ENCODE measurements around the gene IL6R.

The IL6R gene

GRCh38 chr1:154400381-154400801, 4.8 kb upstream of the IL6R start:
- Mint-ChIP-seq H3K36me3 (ENCODE audit: low read depth) (no peaks in the 10 kb centered on the region), H3K4me1 (ENCODE audit: low read depth) (peaks cover 31% of the 10 kb centered on the region), H3K27me3 (ENCODE audit: low read depth) (no peaks in the 10 kb centered on the region), H3K27ac (no peak overlapping the region), H3K9me3 (peaks cover 4% of the 10 kb centered on the region), H3K4me3 (no peak overlapping the region)
- DNase-seq (ENCODE audit: low spot score): no peak

DNA sequence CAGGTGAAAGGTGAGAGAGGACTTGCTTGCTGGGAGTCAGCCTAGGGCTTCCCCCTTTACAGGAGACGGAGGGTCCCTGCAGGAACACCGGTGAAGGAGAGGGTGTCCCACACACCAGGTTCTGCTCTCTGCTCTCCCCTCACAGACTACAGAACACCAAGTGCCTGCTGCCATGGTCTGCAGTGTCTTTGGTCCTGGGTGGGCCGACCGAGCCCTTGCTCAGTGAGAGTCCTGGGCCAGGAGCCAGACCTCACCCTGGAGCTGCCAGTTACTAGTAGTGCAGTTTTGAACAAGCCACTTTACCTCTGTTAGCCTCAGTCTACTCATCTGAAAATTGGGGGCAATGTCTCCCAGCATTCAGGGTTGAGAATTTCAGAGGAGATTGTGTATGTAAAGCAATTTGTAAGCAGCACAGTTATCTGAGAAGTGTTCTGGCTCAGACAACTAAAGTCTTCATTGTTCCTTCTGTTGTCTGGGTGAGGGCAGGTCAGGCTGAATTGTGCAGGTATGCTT, 2.7 kb upstream of the IL6R start:
- no peaks in the 10 kb centered on the region for H3K36me3 Mint-ChIP-seq (ENCODE audit: low read depth)
- peak overlapping the region; percentile 12 for H3K27ac Mint-ChIP-seq
- peaks cover 48% of the 10 kb centered on the region for H3K4me1 Mint-ChIP-seq (ENCODE audit: low read depth)
- no peaks in the 10 kb centered on the region for H3K9me3 Mint-ChIP-seq
- no peaks in the 10 kb centered on the region for H3K27me3 Mint-ChIP-seq (ENCODE audit: low read depth)
- no peak overlapping the region for H3K4me3 Mint-ChIP-seq
- no peak for DNase-seq (ENCODE audit: low spot score)

DNA sequence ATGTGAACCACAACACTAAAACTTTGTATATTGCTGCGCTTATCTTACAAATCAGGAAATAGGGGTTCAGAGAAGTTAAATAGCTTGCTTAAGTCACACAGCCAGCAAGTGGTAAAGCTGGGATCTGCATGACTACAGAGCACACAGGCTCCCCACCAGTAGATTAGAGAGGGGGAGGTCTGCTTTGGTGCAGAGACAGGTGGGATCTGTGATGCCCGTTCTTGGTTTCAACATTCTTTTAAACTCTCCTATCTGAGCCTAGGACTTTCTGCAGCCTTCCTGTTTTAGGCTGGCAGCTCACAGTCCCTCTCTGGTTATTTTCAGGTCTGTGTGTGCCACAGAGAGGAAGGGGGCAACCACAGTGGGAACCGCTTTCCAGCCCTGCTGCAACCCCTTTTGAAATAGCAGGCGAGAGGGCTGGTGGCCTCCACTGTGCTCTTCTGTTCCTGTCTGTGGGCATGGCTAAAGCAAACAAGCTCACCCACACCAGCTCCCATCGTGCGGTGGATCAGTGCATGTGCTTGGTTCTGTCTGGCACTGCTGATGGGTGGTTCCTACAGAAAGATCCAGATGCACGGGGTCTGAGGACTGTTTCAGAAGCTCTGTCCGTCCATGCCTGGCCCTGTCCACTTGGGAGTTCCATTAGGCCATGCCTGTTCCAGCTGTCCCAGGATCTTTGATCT, 1.7 kb upstream of the IL6R start:
- Mint-ChIP-seq H3K36me3 (ENCODE audit: low read depth) (no peaks in the 10 kb centered on the region), H3K4me3 (peak overlapping the region; percentile 45), H3K9me3 (no peaks in the 10 kb centered on the region), H3K4me1 (ENCODE audit: low read depth) (peaks cover 57% of the 10 kb centered on the region), H3K27me3 (ENCODE audit: low read depth) (no peaks in the 10 kb centered on the region), H3K27ac (peak overlapping the region; percentile 47)
- DNase-seq (ENCODE audit: low spot score): no peak

- Mint-ChIP-seq H3K4me3 (peak overlapping the region; percentile 45), H3K36me3 (ENCODE audit: low read depth) (no peaks in the 10 kb centered on the region), H3K4me1 (ENCODE audit: low read depth) (peaks cover 59% of the 10 kb centered on the region), H3K27me3 (ENCODE audit: low read depth) (no peaks in the 10 kb centered on the region), H3K9me3 (no peaks in the 10 kb centered on the region), H3K27ac (peak overlapping the region; percentile 52)
- no peak for DNase-seq (ENCODE audit: low spot score)
These were observed 1.2 kb upstream of the IL6R start for GRCh38 chr1:154403983-154404382.

DNA sequence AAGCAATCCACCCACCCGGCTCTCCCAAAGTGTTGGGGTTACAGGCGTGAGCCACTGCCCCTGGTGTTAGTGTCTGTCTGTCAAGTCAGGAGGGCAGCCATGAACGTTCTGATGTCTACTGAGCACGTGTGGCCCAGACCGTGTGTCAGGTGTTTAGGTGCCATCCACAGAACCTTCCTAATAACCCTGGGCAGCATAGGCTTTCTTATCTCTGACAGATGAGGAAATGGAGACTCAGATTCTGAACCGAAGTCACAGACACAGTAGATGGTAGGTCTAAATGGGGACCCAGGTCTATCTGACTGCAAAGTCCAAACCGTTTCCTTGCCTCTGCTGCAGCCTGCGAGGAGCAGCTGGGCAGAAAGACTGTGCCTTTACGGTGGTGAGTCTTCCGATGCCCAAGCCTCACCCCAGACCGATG, 622 bp upstream of the IL6R start:
- H3K4me3 Mint-ChIP-seq: peak overlapping the region; percentile 77
- no peak for DNase-seq (ENCODE audit: low spot score)
- H3K36me3 Mint-ChIP-seq (ENCODE audit: low read depth): no peaks in the 10 kb centered on the region
- no peak overlapping the region for H3K27ac Mint-ChIP-seq
- H3K27me3 Mint-ChIP-seq (ENCODE audit: low read depth): no peaks in the 10 kb centered on the region
- H3K4me1 Mint-ChIP-seq (ENCODE audit: low read depth): peaks cover 64% of the 10 kb centered on the region
- H3K9me3 Mint-ChIP-seq: no peaks in the 10 kb centered on the region

GRCh38 chr1:154405747-154406571, 816 bp downstream of the IL6R start:
- Mint-ChIP-seq H3K27ac (peak overlapping the region; percentile 76), H3K4me3 (peak overlapping the region; percentile 88), H3K4me1 (ENCODE audit: low read depth) (peaks cover 70% of the 10 kb centered on the region), H3K27me3 (ENCODE audit: low read depth) (no peaks in the 10 kb centered on the region), H3K36me3 (ENCODE audit: low read depth) (no peaks in the 10 kb centered on the region), H3K9me3 (no peaks in the 10 kb centered on the region)
- peak; percentile 62 for DNase-seq (ENCODE audit: low spot score)

DNA sequence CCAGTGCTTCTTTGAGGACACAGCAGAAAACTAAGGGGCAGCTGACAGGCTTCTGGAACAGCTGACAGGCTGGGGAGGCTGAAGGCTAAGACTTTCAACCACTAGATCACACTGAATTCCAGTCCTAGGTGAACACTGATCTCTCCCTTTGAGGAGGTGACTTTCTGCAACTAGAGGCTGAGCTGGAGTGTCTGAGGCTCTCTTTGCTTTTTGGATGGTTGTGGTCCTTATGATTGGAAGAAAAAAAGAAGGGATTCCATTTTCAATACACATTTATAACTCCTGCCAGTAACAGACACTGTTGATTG, 1.4 kb downstream of the IL6R start:
- Mint-ChIP-seq H3K4me3 (peak overlapping the region; percentile 88), H3K4me1 (ENCODE audit: low read depth) (peaks cover 72% of the 10 kb centered on the region), H3K27me3 (ENCODE audit: low read depth) (no peaks in the 10 kb centered on the region), H3K27ac (peak overlapping the region; percentile 76), H3K36me3 (ENCODE audit: low read depth) (no peaks in the 10 kb centered on the region), H3K9me3 (no peaks in the 10 kb centered on the region)
- no peak for DNase-seq (ENCODE audit: low spot score)

DNA sequence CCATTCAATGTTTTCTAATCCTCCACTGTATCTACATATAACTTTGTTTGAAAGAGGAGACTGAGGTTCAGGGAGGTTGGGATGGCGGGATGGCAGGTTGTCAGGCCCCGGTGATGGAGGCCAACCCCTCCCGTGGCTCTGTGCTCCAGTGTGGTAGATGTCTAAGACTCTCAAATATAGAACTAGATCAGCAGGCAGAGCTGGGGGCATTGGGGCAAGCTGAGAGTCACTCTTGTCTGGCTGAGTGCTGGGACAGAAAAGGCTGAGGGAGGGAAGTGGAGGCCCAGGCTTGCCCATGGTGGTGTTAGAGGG, 1.7 kb downstream of the IL6R start:
- Mint-ChIP-seq H3K36me3 (ENCODE audit: low read depth) (no peaks in the 10 kb centered on the region), H3K27ac (peak overlapping the region; percentile 76), H3K9me3 (no peaks in the 10 kb centered on the region), H3K27me3 (ENCODE audit: low read depth) (no peaks in the 10 kb centered on the region), H3K4me1 (ENCODE audit: low read depth) (peaks cover 72% of the 10 kb centered on the region), H3K4me3 (peak overlapping the region; percentile 88)
- no peak for DNase-seq (ENCODE audit: low spot score)

GRCh38 chr1:154407198-154408091, 2.3 kb downstream of the IL6R start:
- DNase-seq (ENCODE audit: low spot score): peak; percentile 81
- H3K4me3 Mint-ChIP-seq: peak overlapping the region; percentile 88
- peak overlapping the region; percentile 76 for H3K27ac Mint-ChIP-seq
- no peaks in the 10 kb centered on the region for H3K9me3 Mint-ChIP-seq
- H3K4me1 Mint-ChIP-seq (ENCODE audit: low read depth): peaks cover 68% of the 10 kb centered on the region
- no peaks in the 10 kb centered on the region for H3K27me3 Mint-ChIP-seq (ENCODE audit: low read depth)
- no peaks in the 10 kb centered on the region for H3K36me3 Mint-ChIP-seq (ENCODE audit: low read depth)

- no peaks in the 10 kb centered on the region for H3K36me3 Mint-ChIP-seq (ENCODE audit: low read depth)
- peaks cover 61% of the 10 kb centered on the region for H3K4me1 Mint-ChIP-seq (ENCODE audit: low read depth)
- no peaks in the 10 kb centered on the region for H3K9me3 Mint-ChIP-seq
- peak overlapping the region; percentile 22 for H3K27ac Mint-ChIP-seq
- peak overlapping the region; percentile 88 for H3K4me3 Mint-ChIP-seq
- no peaks in the 10 kb centered on the region for H3K27me3 Mint-ChIP-seq (ENCODE audit: low read depth)
- no peak for DNase-seq (ENCODE audit: low spot score)
These were observed 3.1 kb downstream of the IL6R start for GRCh38 chr1:154408174-154408777.

GRCh38 chr1:154410185-154410827, 5.2 kb downstream of the IL6R start:
- Mint-ChIP-seq H3K27me3 (ENCODE audit: low read depth) (no peaks in the 10 kb centered on the region), H3K27ac (no peak overlapping the region), H3K4me1 (ENCODE audit: low read depth) (peaks cover 45% of the 10 kb centered on the region), H3K9me3 (no peaks in the 10 kb centered on the region), H3K4me3 (no peak overlapping the region), H3K36me3 (ENCODE audit: low read depth) (no peaks in the 10 kb centered on the region)
- no peak for DNase-seq (ENCODE audit: low spot score)

- Mint-ChIP-seq H3K4me3 (no peak overlapping the region), H3K27me3 (ENCODE audit: low read depth) (no peaks in the 10 kb centered on the region), H3K36me3 (ENCODE audit: low read depth) (no peaks in the 10 kb centered on the region), H3K4me1 (ENCODE audit: low read depth) (peaks cover 37% of the 10 kb centered on the region), H3K27ac (no peak overlapping the region), H3K9me3 (no peaks in the 10 kb centered on the region)
- DNase-seq (ENCODE audit: low spot score): no peak
These were observed 6.4 kb downstream of the IL6R start for GRCh38 chr1:154411525-154411924.

GRCh38 chr1:154413177-154413783, 8.1 kb downstream of the IL6R start:
- no peaks in the 10 kb centered on the region for H3K27me3 Mint-ChIP-seq (ENCODE audit: low read depth)
- no peaks in the 10 kb centered on the region for H3K9me3 Mint-ChIP-seq
- no peak for DNase-seq (ENCODE audit: low spot score)
- no peak overlapping the region for H3K4me3 Mint-ChIP-seq
- H3K27ac Mint-ChIP-seq: no peak overlapping the region
- no peaks in the 10 kb centered on the region for H3K36me3 Mint-ChIP-seq (ENCODE audit: low read depth)
- peaks cover 22% of the 10 kb centered on the region for H3K4me1 Mint-ChIP-seq (ENCODE audit: low read depth)

All from T-helper 2 cell treated with Interferon-gamma antibody and Interleukin-4, amounts not matched to agents 5 μg/mL and 100 μg/mL, for 36 hours (primary cell).